ENCODE results near the gene PGAP3.

DNA sequence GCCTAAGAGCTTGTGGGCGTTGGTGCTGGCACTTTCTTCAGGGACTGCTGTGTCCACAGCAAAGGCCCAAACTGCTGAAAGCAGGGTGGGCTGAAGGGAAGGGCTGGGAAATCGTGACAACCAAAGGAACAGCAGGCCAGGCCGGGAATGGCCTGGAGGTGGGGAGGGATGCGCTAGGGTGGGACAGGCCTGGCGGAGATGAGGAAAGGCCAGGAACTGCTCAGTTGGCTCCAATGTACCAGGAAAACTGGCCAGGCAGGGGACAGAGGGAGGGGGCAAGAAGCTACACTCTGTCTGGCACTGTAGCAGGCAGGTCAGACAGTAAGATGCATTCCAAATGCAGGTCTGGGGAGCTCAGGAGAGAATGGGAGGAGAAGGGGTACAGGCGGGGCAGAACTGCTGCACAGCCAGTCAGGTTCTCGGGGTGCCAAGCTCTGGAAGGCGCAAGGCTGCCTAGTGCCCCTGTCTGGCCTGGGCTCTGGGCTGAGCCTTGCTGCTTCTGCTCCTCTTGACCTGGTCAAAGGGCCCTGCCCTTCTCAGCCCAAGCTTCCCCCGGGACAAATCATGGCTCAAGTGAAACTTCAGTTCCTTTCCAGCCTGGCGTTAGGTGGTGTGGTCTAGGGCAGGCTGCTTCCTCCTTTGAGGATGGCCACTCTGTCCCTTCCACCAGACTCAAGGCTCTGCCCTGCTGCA lies 12.3 kb downstream of the PGAP3 start:
- TF ChIP-seq, protein P1, sequence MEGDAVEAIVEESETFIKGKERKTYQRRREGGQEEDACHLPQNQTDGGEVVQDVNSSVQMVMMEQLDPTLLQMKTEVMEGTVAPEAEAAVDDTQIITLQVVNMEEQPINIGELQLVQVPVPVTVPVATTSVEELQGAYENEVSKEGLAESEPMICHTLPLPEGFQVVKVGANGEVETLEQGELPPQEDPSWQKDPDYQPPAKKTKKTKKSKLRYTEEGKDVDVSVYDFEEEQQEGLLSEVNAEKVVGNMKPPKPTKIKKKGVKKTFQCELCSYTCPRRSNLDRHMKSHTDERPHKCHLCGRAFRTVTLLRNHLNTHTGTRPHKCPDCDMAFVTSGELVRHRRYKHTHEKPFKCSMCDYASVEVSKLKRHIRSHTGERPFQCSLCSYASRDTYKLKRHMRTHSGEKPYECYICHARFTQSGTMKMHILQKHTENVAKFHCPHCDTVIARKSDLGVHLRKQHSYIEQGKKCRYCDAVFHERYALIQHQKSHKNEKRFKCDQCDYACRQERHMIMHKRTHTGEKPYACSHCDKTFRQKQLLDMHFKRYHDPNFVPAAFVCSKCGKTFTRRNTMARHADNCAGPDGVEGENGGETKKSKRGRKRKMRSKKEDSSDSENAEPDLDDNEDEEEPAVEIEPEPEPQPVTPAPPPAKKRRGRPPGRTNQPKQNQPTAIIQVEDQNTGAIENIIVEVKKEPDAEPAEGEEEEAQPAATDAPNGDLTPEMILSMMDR (IDR thresholded peaks at IDR 0.05; ENCODE audit: low read depth, low read length): no peak
- TF ChIP-seq POLR2A (IDR thresholded peaks at IDR 0.05; ENCODE audit: extremely low read depth, insufficient read length): no peak
